ENCODE results near the gene LRAT. TPM values are rescaled to one million over a fixed set of nuclear protein-coding genes. Genes with fewer than 3 reads are reported as not detected.
"Not testable (repeated sequence)": the region's sequence is repeated elsewhere in the genome, so short reads cannot be mapped to it uniquely, and the experiment has no call there.

Gene LRAT
- total RNA-seq (2014; rRNA removed; shearing (Covaris generic)), result not detected in 2 replicates

- Histone ChIP-seq H3K9me3 (replicated peaks) (no peaks in the 10 kb centered on the region), H3K27me3 (no peaks in the 10 kb centered on the region), H3K4me1 (no peaks in the 10 kb centered on the region), H3K36me3 (no peaks in the 10 kb centered on the region), H3K4me3 (no peak within 1 kb of the TSS), H3K27ac (no peak within 1 kb of the TSS)
- no peak for DNase-seq
These were observed at the start of gene LRAT for GRCh38 chr4:154743683-154744340. TSS of gene LRAT (plus strand) at chr4:154744000. CDS start at chr4:154744327, 327 bp downstream.

- no peaks in the 10 kb centered on the region for H3K27me3 ChIP-seq
- no peak for DNase-seq
- H3K4me1 ChIP-seq, result no peaks in the 10 kb centered on the region
- no peak overlapping the region for H3K27ac ChIP-seq
- no peaks in the 10 kb centered on the region for H3K9me3 ChIP-seq (replicated peaks)
- H3K4me3 ChIP-seq, result no peak overlapping the region
- H3K36me3 ChIP-seq, result no peaks in the 10 kb centered on the region
These were observed 35.9 kb upstream of the LRAT start for GRCh38 chr4:154707877-154708276.

- no peak overlapping the region for H3K27ac ChIP-seq
- no peaks in the 10 kb centered on the region for H3K36me3 ChIP-seq
- no peak for DNase-seq
- H3K4me1 ChIP-seq, result no peaks in the 10 kb centered on the region
- no peaks in the 10 kb centered on the region for H3K27me3 ChIP-seq
- H3K9me3 ChIP-seq (replicated peaks), result no peaks in the 10 kb centered on the region
- H3K4me3 ChIP-seq, result no peak overlapping the region
These were observed 34.2 kb upstream of the LRAT start for GRCh38 chr4:154709550-154709949.

GRCh38 chr4:154711522-154711921 is 32.3 kb upstream of the LRAT start:
- Histone ChIP-seq H3K27me3 (no peaks in the 10 kb centered on the region), H3K4me1 (no peaks in the 10 kb centered on the region), H3K9me3 (replicated peaks) (no peaks in the 10 kb centered on the region), H3K27ac (no peak overlapping the region), H3K4me3 (no peak overlapping the region), H3K36me3 (no peaks in the 10 kb centered on the region)
- no peak for DNase-seq

- Histone ChIP-seq H3K4me3 (no peak overlapping the region), H3K27ac (no peak overlapping the region), H3K4me1 (no peaks in the 10 kb centered on the region), H3K27me3 (no peaks in the 10 kb centered on the region), H3K9me3 (replicated peaks) (no peaks in the 10 kb centered on the region), H3K36me3 (no peaks in the 10 kb centered on the region)
- DNase-seq, result no peak
These were observed 29.3 kb upstream of the LRAT start for GRCh38 chr4:154714339-154715040.

- no peak for DNase-seq
- Histone ChIP-seq H3K27ac (no peak overlapping the region), H3K4me3 (no peak overlapping the region), H3K9me3 (replicated peaks) (no peaks in the 10 kb centered on the region), H3K36me3 (no peaks in the 10 kb centered on the region), H3K4me1 (no peaks in the 10 kb centered on the region), H3K27me3 (no peaks in the 10 kb centered on the region)
These were observed 24.7 kb upstream of the LRAT start for GRCh38 chr4:154719087-154719486.

- Histone ChIP-seq H3K4me3 (no peak overlapping the region), H3K36me3 (no peaks in the 10 kb centered on the region), H3K4me1 (no peaks in the 10 kb centered on the region), H3K27ac (no peak overlapping the region), H3K9me3 (replicated peaks) (no peaks in the 10 kb centered on the region), H3K27me3 (no peaks in the 10 kb centered on the region)
- DNase-seq, result no peak
These were observed 23.7 kb upstream of the LRAT start for GRCh38 chr4:154720123-154720522.

GRCh38 chr4:154720618-154721267 is 23.1 kb upstream of the LRAT start:
- Histone ChIP-seq H3K36me3 (no peaks in the 10 kb centered on the region), H3K27me3 (no peaks in the 10 kb centered on the region), H3K9me3 (replicated peaks) (no peaks in the 10 kb centered on the region), H3K4me1 (no peaks in the 10 kb centered on the region), H3K27ac (no peak overlapping the region), H3K4me3 (no peak overlapping the region)
- no peak for DNase-seq

GRCh38 chr4:154722262-154722661 is 21.5 kb upstream of the LRAT start:
- Histone ChIP-seq H3K9me3 (replicated peaks) (no peaks in the 10 kb centered on the region), H3K27ac (no peak overlapping the region), H3K4me3 (no peak overlapping the region), H3K27me3 (no peaks in the 10 kb centered on the region), H3K4me1 (no peaks in the 10 kb centered on the region), H3K36me3 (no peaks in the 10 kb centered on the region)
- no peak for DNase-seq

GRCh38 chr4:154723601-154724000 is 20.2 kb upstream of the LRAT start:
- H3K27ac ChIP-seq, result not testable (repeated sequence)

GRCh38 chr4:154727540-154727939 is 16.3 kb upstream of the LRAT start:
- DNase-seq, result no peak
- H3K4me1 ChIP-seq, result no peaks in the 10 kb centered on the region
- H3K27me3 ChIP-seq, result no peaks in the 10 kb centered on the region
- no peak overlapping the region for H3K27ac ChIP-seq
- H3K36me3 ChIP-seq, result no peaks in the 10 kb centered on the region
- H3K9me3 ChIP-seq (replicated peaks), result no peaks in the 10 kb centered on the region
- H3K4me3 ChIP-seq, result no peak overlapping the region

More at GRCh38 chr4:154723601-154724000, 20.2 kb upstream of the LRAT start:
- not testable (repeated sequence) for H3K36me3 ChIP-seq; H3K9me3 ChIP-seq (replicated peaks); DNase-seq; H3K4me1 ChIP-seq; H3K27me3 ChIP-seq; H3K4me3 ChIP-seq

- Histone ChIP-seq H3K27me3 (no peaks in the 10 kb centered on the region), H3K4me3 (no peak overlapping the region), H3K36me3 (no peaks in the 10 kb centered on the region), H3K4me1 (no peaks in the 10 kb centered on the region), H3K9me3 (replicated peaks) (no peaks in the 10 kb centered on the region), H3K27ac (no peak overlapping the region)
- DNase-seq, result no peak
These were observed 12.0 kb upstream of the LRAT start for GRCh38 chr4:154731756-154732155.

GRCh38 chr4:154732669-154733068 is 11.1 kb upstream of the LRAT start:
- DNase-seq, result no peak

GRCh38 chr4:154736770-154737169 is 7.0 kb upstream of the LRAT start:
- Histone ChIP-seq H3K27ac (no peak overlapping the region), H3K4me1 (no peaks in the 10 kb centered on the region), H3K27me3 (no peaks in the 10 kb centered on the region), H3K9me3 (replicated peaks) (no peaks in the 10 kb centered on the region), H3K4me3 (no peak overlapping the region), H3K36me3 (no peaks in the 10 kb centered on the region)
- DNase-seq, result no peak

More at GRCh38 chr4:154732669-154733068, 11.1 kb upstream of the LRAT start:
- Histone ChIP-seq H3K27ac (no peak overlapping the region), H3K4me1 (no peaks in the 10 kb centered on the region), H3K4me3 (no peak overlapping the region), H3K9me3 (replicated peaks) (no peaks in the 10 kb centered on the region), H3K36me3 (no peaks in the 10 kb centered on the region), H3K27me3 (no peaks in the 10 kb centered on the region)

GRCh38 chr4:154738426-154738825 is 5.4 kb upstream of the LRAT start:
- H3K4me1 ChIP-seq, result no peaks in the 10 kb centered on the region
- no peak overlapping the region for H3K4me3 ChIP-seq
- no peaks in the 10 kb centered on the region for H3K9me3 ChIP-seq (replicated peaks)
- no peaks in the 10 kb centered on the region for H3K27me3 ChIP-seq
- no peak overlapping the region for H3K27ac ChIP-seq
- DNase-seq, result no peak
- H3K36me3 ChIP-seq, result no peaks in the 10 kb centered on the region

All from SJCRH30 (cell line).